HG03139 (cell line): ENCODE measurements around the gene KRT84.

Experiments used
- ATAC-seq: cut with Tn5 transposase; IDR thresholded peaks from one replicate; pipeline ENCODE4 v1.9.1; 2021; ENCODE audit not compliant: unreplicated experiment

Gene KRT84

DNA sequence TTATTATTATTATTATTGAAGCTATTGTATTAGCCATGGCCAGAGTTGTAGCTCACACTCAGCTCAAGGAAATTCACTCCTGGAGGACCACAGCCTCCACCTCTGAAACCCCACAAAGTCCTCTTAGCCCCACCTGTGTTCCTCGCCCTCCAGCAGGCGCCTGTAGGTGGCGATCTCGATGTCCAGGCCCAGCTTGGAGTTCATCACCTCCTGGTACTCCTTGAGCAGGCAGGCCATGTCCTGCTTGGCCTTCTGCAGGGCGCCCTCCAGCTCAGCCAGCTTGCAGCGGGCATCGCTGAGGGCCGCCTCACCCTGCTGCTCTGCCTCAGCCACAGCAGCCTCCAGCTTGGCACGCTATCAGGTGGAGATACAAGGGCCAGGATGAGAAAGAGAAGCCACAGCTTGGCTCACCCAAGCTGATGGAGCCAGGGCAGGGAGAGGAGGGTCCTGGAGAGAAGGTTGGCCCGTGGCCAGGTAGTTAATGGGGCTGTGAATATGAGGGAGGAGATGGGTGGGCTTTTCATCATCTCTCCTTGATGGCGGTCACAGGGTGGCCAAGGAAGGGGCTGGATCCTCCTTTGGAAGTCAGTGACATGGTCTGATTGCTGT is 23.2 kb downstream of the KRT84 start:
- no peak for ATAC-seq

DNA sequence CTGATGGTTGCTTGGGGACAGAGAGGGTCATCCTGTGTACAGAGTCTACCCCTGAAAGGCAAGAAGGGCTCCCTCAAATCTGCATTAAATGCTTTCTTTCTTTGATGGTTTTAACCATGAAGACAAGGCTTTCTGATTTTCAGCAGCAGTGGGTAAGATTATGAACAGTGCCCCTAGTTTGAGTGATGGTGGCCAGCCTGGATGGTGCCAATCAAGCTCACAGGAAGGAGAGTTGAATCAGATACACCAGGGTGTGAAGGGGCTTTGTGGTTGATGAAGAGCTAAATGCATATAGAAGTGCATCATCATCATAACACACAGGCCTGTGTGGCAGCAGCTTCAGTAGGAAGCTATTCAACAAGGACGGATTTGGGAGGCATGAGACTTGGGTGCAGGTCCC is 23.9 kb downstream of the KRT84 start:
- ATAC-seq, result no peak

DNA sequence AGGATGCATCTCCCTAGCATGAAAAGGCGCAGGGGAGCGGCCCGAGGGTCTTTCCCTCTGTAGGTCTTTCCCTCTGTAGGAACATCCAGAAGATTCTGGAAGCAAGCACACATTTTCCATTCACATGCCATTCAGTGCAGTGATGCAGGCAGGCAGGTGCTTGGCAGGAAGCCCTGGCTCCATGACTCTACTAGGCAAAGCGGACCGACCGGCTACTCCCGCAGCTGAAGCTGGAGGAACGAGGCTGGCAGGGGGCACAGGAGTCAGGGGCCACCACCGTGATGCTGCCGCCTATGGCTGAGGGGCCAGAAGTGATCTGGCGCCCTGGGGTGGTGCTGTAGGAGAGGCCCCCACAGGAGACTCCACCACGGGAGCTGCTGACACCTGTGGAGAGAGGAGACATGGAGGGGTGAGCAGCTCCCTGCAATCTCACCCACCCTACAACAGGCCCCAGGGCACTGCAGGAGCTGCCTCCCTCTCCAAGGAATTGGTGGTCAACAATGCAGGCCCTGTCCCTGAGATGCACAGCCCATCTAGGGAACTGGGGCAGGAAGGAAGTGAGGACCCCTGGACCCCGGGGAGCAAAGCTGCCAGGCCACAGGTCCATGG is 24.7 kb downstream of the KRT84 start:
- ATAC-seq, result no peak

DNA sequence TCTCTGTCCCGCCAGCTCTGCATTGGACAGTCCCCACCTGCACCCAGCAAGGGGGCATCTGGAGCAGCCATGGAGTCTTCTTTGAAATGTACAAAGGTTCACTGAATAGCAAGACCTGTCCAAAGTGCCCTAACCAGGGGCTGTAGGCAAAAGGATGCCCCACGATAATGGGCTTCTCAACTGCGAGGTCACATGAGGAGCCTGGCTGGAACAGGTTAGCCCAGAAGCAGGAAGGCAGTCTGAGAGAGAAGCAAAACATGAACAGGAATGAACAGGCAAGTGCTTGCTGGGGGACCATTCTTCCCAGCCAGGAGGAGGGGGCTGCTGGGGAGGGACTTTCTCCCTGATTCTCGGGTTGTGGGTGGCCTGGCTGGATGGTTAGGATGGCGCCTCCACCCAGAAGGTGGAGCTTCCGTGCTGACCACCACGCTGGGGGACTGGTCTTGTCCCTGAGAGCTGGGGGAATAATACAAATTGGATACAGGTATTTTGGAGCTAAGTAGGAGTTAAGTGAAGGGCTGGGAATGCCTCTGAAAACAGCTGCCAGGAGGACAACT is 25.3 kb downstream of the KRT84 start:
- ATAC-seq, result no peak

DNA sequence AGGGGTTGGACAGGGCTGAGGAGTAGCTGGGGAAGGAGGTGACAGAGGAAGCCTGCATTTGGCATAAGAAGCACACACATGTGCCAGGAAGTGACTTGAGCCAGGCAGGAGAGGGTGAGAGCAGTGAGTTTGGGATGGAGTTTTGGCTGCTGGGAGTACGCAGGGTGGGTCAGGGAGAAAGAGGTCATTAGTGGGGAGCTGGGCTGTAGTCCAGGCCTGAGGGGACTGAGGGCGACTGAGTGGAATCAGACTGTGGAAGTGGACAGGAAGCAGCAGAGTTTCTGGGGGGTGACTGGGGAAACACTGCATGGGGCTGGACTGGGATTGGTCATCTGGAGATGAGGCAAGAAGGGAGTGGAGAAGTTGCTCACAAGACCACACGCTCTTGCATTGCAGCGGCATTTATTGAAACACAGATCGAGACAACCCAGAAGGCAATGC is 25.8 kb downstream of the KRT84 start:
- ATAC-seq, result no peak

DNA sequence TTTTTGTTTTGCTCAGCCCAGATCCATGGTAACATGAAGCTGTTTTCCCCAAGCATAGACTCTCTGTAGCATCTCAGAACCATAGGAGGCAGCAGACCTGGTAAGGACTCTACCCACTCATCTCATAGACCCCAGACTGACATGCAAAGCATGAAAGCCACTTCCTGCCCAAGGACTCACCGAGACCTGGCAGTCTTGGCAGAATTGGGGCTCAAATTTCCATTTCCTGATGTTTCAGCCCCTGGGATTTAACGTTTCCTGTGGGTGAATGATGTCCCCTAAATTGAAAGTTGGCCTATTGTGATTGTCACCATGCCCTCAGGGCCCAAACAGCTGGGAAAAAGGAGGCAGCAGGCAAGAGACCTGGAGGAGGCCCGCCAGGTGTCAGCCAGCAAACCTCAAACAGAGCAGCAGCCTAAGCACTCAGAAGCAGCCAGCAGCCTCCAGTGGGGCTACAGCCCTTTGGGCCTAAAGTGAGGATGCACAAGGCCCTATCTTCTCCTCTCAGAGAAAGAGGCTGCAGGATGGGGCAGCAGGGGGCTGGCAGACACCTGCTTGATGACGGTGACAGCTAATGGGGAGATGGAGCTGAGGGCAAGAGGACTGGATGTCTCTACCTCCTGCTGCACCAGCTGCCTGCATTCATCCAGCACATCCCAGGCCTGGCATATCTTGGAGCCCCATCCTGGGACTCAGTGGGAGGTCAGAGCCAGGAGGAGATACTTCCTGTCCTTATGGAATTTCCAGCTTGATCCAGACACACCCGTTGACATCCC is 26.7 kb downstream of the KRT84 start:
- peak; percentile 88 for ATAC-seq

DNA sequence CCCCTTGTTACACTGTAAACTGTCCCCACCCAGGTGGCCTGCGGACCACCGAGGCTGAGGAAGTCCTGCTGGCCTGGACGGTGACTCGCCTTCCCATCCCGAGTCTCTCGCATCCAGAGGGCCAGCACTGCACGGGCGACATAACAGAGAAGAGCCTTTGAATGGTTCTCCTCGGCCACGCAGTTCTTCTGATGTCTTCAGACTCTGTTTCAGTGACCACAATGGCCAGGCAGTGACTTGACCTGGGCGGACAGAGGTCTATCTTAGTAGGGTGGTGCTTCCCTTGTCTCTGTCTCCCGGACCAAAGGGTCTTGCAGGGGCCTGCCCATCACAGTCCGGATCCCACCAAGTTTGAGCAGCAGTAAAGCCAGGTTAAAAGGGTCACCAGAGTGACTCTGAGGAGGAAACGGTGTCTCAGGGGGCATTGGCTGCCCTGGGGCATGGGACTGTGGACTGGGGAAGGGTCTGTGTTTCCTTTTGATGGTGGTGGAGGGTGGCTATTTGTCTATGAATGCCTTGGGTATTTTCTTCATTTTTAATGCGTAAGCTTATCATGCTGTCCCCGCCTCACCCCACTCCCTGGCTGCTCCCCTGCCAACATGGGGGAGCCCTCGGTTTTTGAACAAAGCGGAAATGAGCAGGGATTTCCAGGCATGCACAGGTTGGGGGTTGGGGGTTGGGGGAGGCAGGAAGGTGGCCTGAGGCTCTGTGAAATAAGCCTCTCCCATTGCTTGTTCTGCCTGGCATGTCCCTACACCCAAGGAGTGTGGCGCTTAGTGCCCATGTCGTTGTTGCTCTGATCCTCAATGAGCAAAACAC is 28.5 kb downstream of the KRT84 start:
- no peak for ATAC-seq

DNA sequence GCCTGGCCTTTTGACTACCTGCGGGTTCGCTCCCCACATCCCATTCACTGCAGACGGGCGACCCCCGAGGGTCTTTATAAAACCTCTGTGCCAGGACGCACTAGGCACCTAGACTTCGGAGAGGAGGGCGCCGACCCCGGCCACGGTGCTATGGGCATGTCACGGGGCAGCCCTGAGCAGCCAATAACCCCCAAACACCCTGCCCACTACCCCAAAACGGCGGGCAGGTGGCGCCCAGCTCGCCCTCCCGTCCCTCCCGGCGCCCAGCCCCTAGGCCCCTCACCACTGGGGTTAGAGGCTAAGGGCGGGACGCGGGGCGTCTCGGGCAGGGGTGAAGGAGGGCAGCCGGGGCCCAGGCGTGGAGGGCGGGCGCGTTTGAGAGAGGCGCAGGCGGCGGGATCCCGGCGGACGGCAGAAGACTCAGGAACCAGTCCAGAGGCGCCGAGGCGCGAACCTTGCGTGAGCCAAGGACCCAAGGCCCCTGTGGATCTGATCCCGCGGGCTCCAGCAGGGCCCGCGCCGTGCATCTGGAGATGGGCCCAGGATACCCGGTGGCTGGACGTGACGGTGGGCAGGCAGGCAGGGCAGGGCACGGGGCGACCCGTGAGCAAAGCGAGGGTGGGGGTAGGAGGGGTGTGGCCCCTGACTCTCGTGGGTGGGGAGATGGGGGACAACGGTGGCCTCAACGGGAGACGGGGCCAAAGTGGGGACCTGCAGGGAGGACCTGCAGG is 29.3 kb downstream of the KRT84 start:
- ATAC-seq, result no peak

DNA sequence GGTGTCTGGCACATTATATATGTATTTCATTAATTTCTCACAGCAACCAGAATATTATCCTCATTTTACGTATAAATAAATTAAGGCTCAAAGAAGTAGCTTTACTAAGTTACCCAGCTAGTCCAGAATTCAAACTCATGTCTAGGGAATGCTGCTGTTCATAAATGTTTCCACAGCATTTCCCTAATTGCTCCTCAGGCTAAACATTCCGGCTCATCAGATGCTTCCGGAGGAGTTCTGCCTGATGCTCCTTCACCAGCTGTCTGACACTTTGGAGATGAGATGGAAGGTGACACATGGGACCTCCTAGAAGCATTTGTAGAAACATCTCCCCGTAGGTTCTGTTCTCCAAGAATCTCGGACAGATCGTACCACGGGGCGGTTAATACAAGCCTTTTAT is 30.3 kb downstream of the KRT84 start:
- ATAC-seq, result no peak

DNA sequence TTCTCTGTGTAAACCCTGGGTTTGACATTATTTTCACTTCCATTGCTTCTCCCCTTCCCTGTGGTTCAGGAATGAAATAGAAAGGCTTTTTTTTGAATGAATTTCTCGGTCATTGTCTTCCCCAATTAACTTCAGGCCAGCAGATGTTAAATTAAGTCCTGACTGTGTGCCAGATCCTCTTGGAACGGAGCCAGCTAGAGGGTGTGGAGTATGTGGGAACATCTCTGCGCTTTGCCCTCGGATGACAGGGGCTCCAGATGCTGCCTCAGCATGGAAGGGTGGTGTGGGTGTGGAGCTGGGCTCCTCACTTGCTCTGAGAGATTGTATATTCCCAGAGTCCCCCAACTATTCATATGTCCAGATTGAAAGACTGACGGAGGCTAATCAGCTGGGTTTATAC is 31.3 kb downstream of the KRT84 start:
- ATAC-seq, result no peak

DNA sequence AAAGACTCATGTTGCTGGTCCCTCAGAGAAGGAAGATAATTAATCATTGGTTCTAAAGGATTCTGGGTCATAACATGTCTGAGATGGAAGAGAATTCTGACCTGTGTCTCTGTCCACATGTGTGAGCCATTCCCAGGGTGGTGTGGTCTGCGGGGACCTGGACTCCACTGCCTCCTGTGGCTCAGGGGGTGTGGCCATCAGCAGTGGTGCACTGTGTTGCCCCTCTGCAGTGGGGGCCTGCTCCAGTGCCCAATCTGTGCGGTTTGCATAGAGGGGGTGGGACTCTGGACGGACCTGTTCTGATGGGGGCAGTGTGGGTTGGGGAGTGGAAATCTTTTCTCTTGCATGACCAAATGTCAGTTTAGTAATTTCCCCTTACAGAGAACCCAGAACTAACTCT is 31.7 kb downstream of the KRT84 start:
- no peak for ATAC-seq

DNA sequence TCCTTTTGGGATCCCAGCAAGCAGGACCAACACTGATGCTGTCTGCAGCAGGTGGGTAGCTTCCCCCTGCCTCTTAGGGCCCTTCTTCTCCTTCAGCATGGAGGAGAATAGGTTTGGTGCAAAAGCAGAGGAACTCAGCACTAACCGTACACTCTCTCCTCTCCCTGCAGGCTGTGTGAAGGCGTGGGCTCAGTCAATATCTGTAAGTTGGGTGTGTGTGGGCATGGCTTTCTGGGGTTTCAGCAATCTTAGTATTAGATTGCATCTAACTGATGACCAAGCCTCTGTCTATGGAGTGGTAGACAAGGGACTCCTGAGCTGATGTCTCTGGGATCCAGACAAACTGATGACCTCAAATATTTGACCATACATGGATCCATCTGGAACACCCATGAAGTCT is 32.5 kb downstream of the KRT84 start:
- no peak for ATAC-seq

DNA sequence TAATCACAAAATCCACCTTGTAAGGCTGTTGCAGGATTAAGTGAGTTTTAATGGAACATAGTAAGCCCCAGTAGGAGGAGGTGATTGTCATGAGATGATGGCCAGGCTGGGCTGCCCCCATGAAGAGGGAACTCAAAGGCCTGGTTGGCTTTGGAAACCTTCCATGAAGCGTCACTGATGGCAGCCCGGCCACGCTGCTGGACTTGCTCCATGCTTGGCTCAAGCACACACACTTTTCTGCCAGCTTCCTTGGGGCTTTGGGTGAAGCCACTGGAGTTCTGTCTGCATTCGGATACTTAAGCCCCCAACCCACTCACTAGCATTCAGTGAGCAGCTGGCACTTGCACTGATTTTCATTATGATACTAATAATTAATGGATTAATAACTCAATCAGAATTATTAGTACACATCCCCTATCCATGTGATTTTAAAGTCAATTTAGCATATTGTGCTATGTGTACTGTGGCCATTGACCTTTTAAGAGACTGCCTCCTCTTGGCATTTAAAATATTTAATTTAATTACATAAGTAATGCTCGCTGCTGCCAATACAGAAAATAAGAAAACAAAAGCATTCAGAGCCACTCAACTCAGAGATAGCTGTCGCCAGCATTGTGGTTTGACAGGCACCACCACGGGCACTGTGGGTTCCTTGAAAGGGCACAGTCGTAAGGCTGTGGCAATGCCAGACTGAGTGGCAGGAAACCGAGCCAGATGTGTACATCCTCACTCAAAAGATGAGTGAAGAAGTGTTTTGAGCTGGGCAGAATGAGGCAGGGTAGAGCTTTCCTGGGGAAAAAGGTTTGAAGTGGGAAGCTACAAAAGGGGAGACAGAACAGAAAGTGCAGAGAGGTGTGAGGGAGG is 34.0 kb downstream of the KRT84 start:
- no peak for ATAC-seq

DNA sequence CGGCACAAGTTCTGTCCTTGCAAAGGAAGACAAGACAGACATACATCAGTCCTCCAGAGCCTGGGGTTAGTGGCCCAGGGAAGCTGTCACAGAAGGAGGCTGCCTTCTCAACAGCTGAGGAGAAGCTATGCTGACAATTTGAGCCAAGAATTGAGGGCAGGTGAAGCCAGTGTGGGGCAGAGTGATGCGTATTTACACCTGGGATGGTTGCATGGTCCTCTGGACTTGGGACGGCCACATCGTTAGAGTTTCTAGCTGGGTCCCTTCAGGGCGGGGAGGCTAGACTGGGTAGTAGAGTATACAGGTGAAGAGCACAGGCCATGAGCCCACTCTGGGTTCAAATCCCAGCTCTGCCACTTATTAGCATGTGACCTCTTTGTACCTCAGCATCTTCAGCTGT is 34.7 kb downstream of the KRT84 start:
- no peak for ATAC-seq

DNA sequence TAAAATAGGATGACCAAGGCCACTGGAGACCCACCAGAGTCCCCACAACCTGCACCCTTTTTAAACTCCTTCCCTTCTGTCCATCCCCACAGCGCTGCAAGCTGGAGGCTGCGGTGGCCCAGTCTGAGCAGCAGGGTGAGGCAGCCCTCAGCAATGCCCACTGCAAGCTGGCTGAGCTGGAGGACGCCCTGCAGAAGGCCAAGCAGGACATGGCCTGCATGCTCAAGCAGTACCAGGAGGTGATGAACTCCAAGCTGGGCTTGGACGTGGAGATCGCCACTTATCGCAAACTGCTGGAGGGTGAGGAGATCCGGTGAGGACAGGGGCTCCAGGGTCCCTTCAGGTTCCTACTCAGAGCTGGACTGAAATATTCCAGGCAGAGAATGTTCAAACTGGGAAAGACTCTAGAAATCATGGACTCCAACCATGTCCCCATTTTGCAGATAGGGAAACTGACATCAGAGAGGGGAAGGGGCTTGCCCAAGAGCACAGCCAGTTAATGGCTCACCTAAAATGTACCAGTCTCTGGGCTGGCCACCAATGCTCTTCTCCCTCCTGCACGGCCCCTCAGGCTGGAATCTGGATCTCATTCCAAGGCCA is 35.3 kb downstream of the KRT84 start:
- no peak for ATAC-seq

DNA sequence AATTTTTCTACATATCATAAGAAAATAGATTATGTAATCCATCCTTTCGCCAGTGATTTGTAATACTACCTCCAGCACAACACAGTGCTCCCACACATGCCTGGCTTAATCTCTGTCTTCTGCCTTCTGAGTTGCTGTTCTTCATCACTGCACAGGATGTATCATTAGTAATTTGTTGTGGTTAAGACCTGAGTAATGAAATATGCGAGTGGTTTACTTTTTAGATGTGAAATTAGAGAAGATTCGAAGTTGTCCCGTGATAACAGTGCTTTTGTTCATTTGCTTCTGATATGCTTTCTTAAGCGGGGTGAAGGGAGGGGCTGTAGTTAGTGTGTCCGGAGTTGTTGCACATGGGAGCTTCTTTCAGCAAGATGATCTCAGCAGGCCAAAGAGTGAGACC is 36.3 kb downstream of the KRT84 start:
- no peak for ATAC-seq

DNA sequence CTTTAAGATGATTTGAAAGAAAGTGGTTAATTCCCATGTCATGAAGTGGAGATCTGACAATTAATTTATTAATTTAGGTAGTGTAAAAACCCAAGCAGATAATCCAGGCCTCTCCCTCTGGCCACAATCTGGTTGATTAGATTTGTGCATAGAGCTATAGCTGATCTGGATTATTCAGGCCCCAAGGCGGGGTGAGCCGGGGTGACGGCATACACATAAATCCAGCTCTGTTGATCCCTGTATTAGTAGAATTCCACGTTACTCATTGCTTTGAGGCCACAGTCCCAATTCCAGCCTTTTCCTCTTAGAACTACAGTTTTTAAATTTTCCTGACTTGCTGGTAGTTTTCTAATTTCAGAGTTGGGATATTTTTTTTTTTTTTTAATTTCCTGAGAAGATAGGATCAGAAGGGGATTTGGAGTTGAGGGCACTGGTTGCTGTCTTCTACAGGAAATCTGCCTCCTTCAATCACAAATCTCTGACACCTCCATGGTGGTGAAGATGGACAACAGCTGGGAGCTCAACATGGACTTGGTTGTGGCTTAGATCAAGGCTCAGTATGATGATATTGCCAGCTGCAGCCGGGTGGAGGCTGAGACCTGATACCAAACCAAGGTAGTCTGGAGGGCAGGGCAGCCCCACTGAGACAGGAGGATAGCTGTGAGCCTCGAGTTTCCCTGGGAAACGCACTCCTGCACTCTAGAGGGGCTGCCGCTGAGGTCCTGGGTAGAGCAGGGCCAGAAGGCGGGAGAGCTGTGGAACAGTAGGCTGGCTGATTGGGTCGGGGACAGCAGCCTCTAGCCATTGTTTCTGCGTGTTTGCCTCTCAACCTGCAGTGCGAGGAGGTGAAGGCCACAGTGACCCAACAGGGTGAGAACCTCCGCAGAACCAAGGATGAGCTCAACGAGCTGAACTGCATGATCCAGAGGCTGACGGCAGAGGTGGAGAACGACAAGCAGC is 37.6 kb downstream of the KRT84 start:
- no peak for ATAC-seq

DNA sequence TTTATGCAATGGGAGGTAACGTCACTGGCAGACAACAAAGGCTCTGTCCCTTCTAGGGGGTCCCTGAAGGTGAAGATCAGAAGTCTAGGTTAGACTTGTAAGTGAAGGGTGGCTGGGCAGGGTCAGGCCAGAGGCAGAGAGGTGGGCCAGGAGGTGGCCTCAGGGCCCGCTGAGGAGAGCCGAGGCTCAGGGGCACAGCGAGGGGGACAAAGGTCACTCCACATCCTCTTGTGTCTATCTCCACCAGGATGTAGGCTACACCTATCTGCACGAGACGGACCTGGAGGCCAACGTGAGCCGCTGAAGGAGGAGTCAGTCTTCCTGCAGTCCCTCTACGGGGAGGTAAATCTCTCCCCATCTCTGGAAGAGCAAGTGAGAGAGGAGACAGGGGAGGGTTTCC is 38.4 kb downstream of the KRT84 start:
- ATAC-seq, result no peak
